HG03565 (cell line): ENCODE measurements around the gene RAD9A.

Source experiments
- ATAC-seq: cut with Tn5 transposase; IDR thresholded peaks from one replicate; pipeline ENCODE4 v1.9.1; 2021; ENCODE audit warnings: mild to moderate bottlenecking, moderate library complexity; ENCODE audit not compliant: unreplicated experiment

Gene RAD9A

DNA sequence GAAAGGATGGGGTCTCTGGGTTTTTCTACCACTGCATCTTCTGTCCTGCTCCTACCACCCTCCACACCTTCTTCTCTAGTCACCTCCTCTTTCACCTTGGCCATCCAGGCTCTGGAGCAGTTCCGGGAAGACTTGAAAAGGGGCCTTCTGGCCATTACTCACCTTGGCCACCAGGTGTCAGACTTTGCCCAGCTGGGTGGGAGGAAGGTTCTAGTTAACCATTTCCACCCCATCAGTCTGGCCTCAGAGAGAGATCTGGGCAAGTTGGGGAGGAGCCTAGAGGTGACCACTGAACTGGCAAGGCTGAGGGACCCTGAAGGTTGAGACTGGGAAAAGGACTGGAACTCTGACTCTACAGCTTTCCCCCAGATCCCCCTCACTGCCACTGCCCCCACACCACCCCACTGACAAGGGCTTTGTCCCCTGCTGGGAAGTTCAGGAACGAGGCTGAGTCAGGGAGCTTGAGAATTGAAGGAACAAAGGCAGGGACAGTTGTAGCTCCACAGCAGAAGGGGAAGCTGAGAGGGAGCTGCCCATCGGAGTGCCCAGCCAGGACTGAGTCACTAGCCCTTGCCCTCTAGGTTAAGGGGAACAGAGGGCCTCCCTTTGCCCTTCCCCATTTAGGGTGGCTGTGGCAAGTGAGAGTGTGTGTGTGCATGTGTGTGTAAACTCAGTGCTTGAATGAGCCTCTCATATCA lies 34.8 kb upstream of the RAD9A start:
- ATAC-seq, result no peak

DNA sequence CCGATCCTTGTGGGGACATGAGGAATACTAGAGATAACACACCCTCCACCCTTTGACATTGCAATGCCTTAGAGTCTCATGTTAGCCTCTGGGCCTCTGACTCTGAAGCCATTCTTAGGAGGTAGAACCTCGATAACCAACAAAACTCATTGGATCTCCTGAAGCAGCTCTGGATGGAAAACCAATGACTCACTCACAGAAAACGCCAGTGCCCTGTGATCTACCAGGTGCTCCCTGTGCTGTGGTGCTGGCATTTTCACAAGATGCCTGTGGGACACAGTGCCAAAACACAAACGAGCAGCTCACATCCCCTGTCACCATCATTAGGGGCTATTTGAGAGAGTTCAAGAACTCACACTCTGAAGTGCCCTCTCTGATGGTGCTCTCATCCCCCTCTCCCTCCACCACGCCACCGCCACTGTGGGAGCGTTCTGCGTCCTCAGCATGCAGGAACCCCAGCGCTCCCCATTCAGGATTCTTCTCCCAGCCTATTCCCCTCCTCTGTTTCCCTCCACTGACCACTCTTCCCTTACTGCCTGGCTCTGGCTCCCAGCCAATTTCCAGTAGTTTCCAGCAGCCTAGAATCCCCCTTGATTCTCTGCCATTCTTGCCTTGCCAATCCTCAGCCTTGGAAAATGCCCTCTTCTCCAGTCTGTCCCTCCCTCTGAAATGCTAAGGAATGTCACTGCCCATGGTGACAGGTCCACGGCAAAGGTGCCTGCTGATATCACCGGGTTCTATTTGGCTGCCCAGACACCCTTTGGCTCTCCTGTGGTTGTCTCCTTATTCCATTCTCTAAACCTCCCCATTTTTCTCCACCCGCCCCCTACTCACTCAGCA lies 33.7 kb upstream of the RAD9A start:
- ATAC-seq, result no peak

- ATAC-seq, result no peak
These were observed 27.6 kb upstream of the RAD9A start for GRCh38 chr11:67364169-67364568.

GRCh38 chr11:67364783-67365722 lies 26.7 kb upstream of the RAD9A start:
- no peak for ATAC-seq

DNA sequence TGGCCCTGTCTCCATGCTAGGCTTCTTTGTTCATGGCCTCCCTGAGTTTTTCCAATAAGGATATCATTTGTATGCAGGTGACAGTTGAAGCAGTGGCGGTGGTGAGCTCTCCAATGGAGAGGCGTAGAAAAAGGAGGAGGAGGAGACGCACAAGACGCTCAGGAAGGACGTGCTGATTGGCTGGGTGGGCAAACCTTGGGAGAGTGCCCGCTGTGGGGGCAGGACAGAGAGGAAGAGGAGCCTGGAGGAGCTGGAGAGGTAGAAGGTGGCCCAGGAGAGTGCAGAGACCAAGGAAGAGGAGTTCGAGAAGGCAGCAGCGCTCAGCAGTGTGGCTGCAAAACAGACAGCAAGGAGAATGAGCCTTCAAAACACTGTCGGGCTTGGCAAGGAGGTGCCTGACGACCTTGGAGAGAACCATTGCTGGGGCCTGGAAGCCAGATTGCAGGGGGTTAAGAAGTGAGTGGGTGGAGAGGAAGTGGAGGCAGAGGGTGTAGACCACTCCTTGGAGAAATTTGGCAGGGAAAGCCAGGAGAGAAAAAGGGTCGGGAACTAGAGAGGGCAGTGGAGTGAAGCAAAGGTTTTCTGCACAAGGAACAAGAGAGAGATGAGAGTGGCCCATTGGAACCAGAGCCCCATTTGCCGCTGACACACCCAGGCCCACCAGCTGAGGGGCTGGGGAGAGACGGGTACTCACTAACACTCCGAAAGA lies 25.9 kb upstream of the RAD9A start:
- ATAC-seq, result no peak

- no peak for ATAC-seq
These were observed 25.2 kb upstream of the RAD9A start for GRCh38 chr11:67366546-67366945.

DNA sequence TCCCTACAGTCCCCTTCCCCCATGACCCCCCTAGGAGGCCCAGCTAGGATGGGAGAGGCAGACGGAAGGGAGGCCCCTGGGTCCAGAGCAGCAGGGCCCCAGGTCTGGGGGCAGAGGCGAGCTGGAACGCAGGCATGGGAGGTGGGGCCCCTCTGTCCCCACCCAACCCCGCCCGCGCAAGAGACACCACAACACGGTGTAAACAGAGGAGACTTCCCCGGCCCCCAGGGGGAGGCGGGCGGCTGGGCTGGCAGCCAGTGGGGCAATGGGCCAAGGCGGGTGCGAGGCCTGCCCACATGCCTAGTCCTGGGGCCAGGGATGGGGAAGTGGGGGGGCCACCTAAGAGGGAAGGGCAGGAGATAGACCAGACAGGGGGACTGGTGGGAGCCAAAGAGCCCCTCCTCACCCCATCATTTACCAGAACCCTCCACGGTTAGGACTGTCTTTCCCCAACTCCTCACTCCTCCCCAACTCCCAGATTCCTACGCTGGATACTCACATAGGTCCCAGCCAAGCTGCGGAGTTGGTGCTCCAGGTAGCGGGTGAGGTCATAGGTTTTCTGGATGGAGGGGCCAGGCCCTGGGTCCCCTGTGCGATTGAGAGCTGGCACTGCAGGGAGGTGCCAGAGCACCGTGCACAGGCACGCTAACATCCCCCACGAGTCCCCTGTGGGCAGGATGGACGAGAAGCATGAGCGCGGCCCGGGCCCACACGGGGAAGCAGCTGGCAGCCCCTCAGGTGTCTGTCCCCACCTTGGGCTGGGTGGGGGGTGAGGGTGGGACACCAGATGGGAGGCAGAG lies 24.6 kb upstream of the RAD9A start:
- no peak for ATAC-seq

GRCh38 chr11:67367761-67368227 lies 24.0 kb upstream of the RAD9A start:
- no peak for ATAC-seq

DNA sequence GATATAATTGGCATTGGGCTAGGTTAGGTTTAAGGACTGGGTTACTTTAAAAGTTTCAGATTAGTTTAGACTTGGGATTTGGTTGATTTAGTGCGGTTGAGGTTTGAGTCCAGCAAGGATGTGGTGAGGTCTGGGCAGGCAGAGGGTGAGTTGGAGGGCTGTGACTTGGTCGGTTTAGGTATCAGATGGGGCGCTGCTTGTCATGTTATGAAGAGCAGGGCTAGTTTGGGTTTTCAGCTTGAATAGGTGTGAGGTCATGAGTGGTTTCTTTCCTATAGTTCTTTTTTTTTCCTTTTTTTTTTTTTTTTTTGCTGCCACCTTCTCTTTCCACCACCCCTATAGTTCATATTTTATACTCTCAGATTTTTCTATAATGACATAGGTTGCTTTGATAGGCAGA lies 23.2 kb upstream of the RAD9A start:
- no peak for ATAC-seq

GRCh38 chr11:67369275-67369674 lies 22.5 kb upstream of the RAD9A start:
- no peak for ATAC-seq

- ATAC-seq, result no peak
These were observed 21.9 kb upstream of the RAD9A start for GRCh38 chr11:67369801-67370284.

- ATAC-seq, result no peak
These were observed 21.3 kb upstream of the RAD9A start for GRCh38 chr11:67370351-67371076.

DNA sequence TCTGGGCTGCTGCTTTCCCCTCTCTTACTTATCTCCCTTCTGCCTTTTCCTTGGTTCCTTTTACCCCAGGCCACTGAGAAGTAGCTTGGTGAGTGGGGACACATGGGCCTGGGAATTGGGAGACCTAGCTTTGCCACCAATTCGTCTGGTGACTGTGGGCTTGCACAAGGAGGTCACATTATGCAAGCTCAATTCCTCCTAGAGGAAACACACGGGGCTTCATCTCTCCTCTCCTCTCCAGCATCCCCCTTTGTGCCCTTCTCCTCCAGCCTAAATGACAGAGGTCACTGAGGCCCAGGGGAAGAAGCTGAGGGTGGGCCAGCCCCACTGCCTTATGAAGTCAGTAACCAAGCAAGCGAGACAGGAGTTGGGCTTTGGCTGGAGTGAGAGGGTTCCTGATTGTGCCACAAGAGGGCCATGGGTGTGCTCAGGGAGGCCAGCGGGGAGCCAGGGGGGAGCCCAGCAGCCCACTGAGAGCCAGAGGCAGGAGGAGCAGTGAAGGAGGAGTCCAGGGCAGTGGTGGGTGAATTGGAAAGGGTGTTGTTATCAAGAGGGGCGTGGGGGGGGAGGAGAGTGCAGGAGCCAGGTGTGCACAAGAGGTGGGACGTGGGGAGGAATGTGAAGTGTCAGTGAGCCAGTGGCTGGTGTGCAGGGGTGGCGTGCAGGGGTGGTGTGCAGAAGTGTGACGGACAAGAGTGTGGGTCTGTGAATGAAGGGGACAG lies 20.4 kb upstream of the RAD9A start:
- no peak for ATAC-seq

- ATAC-seq, result no peak
These were observed 19.9 kb upstream of the RAD9A start for GRCh38 chr11:67371911-67372320.

DNA sequence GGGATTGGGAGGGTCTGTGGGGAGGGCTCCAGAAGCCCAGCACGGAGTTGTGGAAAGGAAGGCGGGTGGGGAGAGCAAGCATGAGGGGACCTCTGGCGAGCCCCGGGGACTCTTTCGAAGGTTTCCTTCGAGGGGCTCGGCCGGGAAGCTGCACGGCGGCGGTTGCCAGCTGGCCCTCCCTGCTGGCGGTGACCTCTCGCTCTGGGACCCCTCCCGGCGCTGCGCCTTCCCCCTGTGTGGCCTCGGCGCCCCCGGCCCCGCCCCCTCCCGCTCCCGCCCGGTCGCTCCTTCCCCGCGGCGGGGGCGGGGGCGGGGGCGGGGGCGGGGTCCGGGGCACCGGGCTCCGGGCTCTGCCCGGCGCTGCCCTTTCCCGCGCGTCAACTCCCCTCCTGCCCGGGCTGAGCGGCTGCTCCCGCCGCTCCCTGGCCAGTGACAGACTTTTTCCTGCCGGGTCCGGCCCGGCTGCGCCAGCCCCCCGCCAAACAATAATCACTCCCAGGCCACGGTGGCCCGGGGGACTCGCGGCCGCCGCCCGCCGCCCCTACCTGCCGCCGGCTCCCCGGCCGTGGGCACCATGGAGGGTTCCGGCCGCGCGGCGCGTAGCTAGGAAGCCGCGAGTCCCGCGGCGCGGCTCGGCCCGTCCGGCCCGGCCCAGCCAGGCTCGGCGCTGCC lies 19.3 kb upstream of the RAD9A start:
- no peak for ATAC-seq

GRCh38 chr11:67372993-67373647 lies 18.7 kb upstream of the RAD9A start, which contains the start of gene CLCF1:
Gene CLCF1, minus strand, starts transcription at chr11:67373598. Its CDS starts 59 bp downstream, at chr11:67373539.
- no peak for ATAC-seq
